Esophagus muscularis mucosa (tissue), 3 donors: Measurements from ENCODE around the gene TMEM51.

Experiments used
- CTCF ChIP-seq, 3 experiments: fragments of 200-600 bp in 2 of 3; fragments of 450-650 bp in 1 of 3; sonication (generic) in 2 of 3; IDR thresholded peaks; one replicate each; pipeline ENCODE4 v1.5.1; 2017 to 2019; ENCODE audit warnings: antibody characterized with exemption in 3 of 3, mild to moderate bottlenecking in 2 of 3, moderate library complexity in 1 of 3
- POLR2A ChIP-seq: fragments of 450-650 bp; IDR thresholded peaks from one replicate; pipeline ENCODE4 v1.6.1; 2017; ENCODE audit warnings: antibody characterized with exemption, moderate library complexity, mild to moderate bottlenecking, low read depth
- POLR2AphosphoS5 ChIP-seq, 2 donors: sonication (generic); formaldehyde crosslinking; IDR thresholded peaks; one replicate each; pipeline ENCODE4 v1.6.1; 2017; ENCODE audit warnings: antibody characterized with exemption in 2 of 2

DNA sequence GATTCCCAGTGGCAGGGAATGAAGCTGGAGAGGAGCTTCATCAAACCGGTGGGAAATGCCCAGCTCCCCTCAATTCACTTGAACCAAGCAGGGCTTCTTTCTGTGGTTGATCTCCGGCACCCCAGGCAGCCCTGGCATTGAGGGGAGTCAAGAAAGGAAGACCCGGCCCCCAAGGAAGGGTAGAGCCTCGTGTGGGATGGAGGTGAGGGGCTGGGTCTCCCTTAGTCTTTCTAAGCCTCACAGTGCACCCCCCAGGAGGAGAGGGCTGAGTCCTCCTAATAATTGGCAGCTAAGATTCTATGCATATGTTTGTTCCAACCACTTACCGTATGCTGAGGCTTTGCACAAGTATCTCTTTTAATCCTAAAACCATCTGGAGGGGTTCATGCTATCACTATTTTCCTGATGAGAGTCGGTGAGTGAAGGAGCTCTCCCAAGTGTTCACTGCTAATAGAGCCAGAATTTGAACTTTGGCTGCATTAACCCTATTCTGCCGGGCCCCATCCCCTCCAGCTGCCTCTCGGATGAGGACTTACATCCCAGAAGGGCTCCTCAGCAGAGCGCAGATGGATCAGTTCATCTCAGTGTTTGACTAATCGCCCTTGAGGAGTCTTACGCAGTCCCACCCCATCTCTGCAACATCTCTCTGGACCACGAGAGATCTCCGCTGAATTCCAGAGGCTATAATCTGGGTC lies 33.1 kb upstream of the TMEM51 start:
- TF ChIP-seq CTCF (IDR thresholded peaks at IDR 0.05) = no peak
- TF ChIP-seq POLR2AphosphoS5 (IDR thresholded peaks at IDR 0.05) = no peak
- TF ChIP-seq POLR2A = no peak
